Measurements from ENCODE around the gene OSBPL8.
"Not testable (repeated sequence)": the region's sequence is repeated elsewhere in the genome, so short reads cannot be mapped to it uniquely, and the experiment has no call there.

OSBPL8 gene

DNA sequence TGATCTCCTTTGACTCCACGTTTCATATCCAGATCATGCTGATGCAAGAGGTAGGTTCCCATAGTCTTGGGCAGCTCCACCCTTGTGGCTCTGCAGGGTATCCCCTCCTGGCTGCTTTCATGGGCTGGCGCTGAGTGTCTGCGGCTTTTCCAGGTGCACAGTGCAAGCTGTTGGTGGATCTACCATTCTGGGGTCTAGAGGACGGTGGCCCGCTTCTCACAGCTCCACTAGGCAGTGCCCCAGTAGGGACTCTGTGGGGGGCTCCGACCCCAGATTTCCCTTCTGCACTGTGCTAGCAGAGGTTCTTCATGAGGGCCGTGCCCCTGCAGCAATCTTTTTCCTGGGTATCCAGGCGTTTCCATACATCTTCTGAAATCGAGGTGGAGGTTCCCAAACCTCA lies 199.3 kb downstream of the OSBPL8 start:
- no peak for DNase-seq (ENCODE audit: low spot score)

DNA sequence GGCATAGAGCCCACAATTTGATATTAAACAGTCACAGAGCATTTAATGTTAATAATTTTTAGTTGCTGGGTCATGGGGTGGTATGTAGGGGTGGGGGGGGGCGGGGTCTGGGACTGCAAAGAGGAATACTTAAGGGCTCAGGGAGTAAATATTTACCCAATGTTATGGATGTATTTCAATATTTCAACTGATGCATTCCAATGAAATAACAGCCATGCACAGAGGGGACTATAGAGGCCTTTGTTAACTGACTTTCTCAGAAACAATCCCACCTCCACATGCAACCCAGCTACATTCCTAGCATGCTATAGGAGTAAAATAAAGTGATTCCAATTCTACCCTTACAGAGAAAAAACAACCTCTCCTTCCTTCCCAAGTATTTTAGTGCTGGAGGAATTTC lies 203.5 kb downstream of the OSBPL8 start:
- DNase-seq (ENCODE audit: low spot score) = no peak

DNA sequence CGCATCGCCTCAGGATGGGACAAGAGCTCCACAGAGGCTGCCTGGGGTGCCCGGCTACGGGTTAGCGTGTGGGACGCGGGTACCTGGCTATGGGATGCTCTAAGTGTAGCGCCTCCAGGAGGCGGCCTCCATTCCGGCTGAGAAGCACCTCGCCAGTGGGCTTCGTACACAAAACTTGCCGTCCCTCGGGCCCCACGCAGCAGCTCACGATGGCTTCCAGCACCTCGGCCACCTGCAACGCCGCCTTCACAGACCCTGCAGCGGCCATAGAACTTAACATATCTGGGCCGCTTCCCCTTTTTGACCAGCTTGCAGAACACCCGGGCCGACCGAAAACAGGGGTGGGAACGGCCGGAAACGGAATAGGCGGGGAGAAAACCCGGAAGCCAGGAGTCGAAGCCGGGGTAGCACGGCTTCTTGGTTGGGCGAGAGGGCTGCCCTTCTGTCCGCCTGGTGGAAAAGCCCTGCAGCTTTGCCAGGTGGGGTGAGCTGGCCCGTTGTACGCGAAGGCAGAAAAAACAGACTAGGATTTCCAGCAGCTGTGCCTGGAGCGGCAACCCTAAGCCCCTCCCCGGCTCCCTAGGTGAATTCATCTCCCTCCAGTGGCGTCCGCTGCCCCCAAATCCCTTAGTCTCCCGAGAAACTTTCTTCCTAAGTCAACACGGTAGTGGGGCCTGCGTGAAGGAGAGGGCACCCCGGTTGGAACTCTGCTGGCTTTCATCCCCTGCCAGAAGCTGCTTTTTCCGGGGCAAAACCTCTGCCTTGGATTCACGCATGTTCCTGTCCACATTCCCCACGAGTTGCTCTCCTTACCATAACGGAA lies 211.3 kb downstream of the OSBPL8 start, which contains the start of gene BBS10:
BBS10 (minus strand) TSS at position 337 of the 823 bp plus-strand sequence; CDS start at position 280, 57 bp downstream.
- peak; percentile 93 for DNase-seq (ENCODE audit: low spot score)

DNA sequence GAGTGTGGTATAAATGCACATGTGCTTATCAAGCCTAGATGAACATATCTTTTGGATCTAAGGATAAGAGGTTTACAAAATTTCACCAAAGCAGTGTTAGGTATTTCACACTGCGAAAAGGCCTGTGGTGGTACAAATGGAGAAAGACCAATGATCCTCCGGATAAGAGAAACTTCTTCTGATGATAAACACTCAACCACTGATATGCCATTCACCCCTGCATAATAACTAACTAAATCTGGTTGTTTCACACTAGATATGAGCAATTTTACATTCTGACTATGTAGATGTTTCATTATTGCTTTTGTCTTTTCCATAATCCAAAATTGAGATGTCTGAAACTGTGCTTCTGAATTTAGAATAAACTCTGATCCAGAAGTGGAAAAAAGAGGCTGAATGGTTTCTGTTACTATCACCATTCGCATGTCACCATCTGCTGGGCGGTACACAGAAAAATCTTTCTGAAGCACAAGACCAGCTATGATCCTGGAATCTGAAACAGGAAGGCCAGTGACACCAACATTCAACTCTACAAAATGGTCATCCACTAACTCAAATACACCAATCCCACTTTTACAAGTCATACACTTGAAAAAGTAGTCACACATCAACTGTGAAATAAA lies 212.7 kb downstream of the OSBPL8 start:
- peak; percentile 78 for DNase-seq (ENCODE audit: low spot score)

DNA sequence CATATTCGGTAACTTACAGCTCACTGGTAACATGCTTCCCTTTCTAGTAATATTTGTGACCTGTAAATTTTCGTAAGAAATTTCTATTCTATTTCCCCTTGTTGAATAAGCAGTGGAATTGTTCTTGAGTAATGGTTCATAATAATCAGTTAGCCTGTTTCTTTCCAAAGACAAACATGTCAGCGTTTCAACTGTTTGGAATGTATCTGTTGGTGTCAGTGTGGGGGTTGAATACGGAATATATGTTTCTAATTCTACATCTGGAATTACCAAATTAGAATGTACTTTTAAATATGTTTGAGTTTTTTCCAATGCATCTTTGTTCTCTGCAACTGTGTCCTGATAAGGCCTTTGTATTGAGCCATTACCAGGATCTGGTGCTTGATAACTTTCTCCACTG lies 213.3 kb downstream of the OSBPL8 start:
- DNase-seq (ENCODE audit: low spot score) = no peak

DNA sequence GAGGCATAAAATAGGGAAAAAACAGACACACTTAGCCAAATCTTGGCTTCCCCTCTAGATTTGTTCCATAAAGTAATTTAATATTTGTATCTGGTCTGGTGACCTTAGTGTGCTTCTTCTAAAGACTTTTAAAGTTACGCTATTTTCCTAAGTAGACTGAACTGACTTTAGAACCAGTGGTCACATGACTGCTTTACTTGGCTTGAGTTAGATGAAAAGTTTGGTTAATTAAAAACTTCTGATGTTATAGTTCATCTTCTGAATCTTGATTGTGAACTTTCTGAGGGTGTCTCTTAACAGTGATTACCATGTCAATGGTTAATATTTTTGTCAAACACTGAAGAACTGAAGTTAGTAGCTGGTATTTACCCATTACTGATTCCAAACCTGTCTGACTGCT lies 214.0 kb downstream of the OSBPL8 start:
- no peak for DNase-seq (ENCODE audit: low spot score)

DNA sequence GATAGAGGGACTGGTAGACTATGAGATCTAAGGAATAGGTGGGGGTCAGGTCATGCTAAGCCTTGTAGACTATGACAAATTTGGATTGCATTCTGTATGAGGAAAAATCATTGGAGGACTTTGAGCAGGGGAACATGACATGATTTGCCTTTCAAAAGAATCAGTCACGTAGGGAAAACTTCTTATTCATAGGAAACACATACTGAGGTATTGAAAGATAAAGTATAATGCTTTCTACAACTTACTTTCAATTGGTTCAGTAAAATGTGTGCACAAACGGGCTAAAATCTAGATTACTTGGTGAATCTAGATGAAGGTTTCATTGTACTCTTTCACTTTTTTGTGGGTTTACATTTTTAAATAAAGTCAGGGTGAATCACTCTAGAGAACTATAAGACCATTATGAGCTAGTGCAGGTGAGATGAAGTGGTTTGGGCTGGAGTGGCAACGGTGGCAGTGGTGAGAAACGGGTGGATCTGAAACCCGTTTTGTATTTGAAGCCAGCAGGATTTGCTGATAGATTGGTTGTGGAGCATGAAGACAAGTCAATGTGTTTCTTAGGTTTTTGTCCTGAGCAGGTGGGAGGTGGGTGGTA lies 218.0 kb downstream of the OSBPL8 start:
- DNase-seq (ENCODE audit: low spot score) = no peak

DNA sequence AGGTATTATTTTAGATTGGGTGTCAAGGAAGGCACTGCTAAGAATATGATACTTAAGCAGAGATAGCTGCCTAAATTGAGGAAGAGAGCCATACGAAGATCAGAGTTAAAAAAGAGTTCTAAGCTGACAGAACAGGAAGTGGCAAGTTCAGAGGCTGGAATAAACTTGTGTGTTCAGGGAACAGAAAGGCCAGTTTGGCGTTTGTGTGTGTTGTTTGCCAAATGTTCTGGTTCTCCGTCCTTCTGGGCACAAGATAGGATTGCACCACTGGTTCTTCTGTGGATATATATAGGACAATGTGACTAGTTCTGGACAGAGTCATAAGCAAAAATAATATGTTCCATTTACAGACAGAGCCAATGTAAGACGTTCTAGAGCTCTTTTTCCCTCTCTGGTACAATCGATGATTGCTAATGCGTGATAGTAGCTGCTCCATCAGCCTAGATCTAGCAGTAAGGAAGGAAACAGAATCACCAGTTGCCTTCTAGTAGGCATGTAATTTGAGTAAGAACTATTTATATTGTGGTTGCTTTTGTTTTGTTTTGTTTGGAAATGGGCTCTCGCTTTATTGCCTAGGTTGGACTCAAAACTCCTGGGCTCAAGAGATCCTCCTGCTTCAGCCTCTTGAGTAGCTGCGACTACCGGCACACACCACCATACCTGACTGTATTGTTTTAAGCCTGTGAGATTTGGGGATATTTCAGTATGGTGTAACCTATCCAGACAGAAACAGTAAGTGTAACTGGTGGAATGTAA lies 218.7 kb downstream of the OSBPL8 start:
- no peak for DNase-seq (ENCODE audit: low spot score)

DNA sequence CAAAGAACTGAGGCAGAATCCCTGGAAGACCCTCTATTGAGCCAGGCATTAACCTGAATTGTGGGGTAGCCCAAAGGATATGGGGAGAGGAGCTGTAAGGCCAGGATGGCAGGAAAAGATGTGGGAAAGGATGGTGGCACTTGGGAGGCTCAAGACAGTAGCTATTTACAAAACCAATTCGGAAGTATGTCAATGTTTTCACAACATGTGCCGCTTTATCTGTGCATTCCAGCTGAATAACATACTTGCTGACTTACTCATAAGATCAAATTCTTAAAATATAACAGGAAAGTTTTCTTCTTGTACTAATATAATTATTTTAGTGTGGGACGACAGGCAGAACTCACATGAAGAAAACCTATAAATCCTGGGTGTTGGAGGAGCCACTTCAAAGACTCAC lies 222.0 kb downstream of the OSBPL8 start:
- no peak for DNase-seq (ENCODE audit: low spot score)

DNA sequence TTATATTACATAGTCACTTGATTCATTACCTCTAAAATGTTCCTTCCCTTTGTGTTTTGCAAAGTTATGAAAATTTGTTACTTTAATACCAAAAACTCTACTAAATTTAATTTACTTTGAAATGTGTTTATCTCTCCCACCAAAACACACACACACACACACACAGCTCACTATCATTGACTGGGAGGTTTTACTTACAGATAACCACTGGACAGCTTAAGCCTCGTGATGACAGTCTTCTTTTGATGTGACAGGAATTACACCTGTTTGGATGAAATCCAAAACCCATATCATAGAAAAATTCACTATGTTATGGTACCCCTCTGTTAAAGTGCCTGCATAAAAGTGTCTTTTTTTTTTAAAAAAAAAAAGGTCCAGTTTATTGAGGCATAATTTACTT lies 227.0 kb downstream of the OSBPL8 start:
- no peak for DNase-seq (ENCODE audit: low spot score)

DNA sequence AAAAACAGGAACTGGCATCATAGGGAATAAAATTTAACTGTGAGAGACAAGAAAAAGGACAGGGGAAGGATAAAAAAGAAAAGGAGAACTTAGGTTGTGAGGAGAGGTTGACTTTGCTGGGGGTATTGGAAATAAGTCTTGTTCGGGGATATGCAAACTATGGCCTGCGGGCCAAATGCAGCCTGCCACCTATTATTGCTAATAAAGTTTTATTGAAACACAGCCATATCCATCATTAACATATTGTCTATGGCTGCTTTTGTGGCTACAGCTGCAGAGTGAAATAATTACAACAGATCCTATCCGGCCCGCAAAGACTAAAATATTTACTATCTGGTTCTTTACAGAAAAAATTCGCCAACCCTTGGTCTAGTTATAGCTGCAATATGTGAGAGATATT lies 230.0 kb downstream of the OSBPL8 start:
- DNase-seq (ENCODE audit: low spot score) = no peak

DNA sequence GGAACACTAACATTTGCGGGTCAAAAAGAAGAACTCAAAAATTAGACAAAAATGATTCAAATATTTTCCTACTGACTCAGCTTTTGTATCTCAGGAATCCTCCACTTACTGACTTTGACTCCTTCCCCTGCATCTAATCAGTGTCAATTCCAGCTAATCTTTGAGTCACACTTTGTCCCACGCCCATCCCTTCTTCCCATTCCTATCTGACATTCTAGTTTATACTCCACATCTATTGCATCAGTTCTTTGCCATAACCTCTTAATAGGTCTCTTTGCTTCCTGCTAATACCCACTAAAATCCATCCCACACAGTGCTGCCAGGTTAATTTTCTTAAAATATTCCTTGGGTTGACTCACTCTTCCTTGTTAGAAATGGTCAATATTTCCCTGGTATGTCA lies 230.4 kb downstream of the OSBPL8 start:
- peak; percentile 76 for DNase-seq (ENCODE audit: low spot score)

DNA sequence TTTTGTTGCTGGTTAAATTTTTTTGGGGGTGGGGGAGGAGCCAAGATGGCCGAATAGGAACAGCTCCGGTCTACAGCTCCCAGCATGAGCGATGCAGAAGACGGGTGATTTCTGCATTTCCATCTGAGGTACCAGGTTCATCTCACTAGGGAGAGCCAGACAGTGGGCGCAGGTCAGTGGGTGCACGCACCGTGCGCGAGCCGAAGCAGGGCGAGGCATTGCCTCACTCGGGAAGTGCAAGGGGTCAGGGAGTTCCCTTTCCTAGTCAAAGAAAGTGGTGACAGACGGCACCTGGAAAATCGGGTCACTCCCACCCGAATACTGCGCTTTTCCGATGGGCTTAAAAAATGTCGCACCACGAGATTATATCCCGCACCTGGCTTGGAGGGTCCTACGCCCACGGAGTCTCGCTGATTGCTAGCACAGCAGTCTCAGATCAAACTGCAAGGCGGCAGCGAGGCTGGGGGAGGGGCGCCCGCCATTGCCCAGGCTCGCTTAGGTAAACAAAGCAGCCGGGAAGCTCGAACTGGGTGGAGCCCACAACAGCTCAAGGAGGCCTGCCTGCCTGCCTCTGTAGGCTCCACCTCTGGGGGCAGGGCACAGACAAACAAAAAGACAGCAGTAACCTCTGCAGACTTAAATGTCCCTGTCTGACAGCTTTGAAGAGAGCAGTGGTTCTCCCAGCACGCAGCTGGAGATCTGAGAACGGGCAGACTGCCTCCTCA lies 239.8 kb downstream of the OSBPL8 start:
- not testable (repeated sequence) for DNase-seq (ENCODE audit: low spot score)

DNA sequence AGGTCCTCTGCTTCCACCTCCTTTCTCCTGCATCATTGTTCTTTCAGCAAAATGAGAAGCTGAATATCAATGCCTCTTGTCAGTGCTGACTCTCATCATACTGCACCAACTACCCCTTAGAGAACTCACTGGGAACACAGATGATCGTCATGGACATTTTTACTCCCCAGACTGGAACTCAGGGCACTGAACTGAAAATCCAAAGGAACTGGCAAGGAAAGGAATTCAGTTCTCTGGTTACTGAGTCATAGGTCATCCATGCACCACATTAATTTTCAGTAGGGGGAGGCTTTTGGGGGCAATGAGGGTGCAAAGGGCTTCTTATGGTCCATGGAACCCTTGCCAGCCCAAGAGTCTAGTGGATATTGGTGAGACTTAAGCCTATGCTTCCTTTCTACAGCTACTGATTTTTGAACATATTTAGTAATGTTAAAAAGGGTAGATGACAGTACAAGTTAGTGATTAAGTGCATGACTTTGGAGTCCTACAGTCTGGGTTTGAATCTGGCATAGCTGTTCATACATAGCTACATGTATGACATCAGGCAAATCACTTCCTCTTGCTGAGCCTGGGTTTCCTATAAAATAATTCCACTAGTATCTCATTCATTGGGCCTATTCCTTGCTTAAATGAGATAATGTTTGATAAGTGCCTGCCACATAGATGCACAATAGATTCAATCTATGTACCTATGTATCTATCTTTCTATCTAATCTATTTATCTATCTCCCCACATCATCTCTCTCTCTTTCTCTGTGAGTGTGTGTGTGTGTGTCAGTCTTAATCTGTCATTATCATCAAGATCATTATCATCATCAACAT lies 240.6 kb downstream of the OSBPL8 start:
- DNase-seq (ENCODE audit: low spot score) = no peak

DNA sequence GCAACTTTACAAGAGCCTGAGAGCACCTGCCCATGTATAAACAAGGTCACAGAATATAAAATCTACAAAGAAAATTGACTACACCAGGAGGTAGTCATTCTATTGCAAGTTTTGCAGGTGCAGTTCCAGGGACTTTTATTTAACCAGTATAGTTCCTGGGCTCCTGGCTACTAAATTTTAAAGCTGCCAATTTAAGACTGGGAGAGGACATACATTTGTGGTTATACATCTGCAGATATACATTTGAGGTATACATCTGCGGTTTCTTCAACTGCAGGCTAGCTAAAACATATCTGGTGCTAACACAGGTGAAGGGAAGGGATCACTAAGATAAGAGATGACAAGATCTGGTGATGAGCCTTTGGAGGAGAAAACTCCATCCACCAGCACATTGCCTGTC lies 241.6 kb downstream of the OSBPL8 start:
- no peak for DNase-seq (ENCODE audit: low spot score)

DNA sequence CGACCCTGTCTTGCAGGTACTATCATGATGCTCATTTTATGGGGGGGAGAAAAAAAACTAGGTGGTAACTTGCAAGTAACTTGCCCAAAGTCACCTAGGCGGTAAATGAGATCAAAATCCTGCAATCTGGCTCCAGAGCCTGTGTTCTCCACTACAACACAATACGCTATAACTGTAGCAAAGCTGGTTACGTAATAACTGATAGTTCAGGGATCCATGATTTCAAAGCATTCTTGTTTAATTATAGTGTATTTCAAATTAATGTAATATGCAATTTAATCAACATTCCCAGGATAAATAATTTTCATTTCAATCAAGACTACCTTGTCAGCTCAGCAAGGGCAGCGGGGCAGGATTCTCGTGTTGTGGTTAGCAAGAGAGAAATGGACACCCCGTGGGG lies 243.1 kb downstream of the OSBPL8 start:
- no peak for DNase-seq (ENCODE audit: low spot score)

DNA sequence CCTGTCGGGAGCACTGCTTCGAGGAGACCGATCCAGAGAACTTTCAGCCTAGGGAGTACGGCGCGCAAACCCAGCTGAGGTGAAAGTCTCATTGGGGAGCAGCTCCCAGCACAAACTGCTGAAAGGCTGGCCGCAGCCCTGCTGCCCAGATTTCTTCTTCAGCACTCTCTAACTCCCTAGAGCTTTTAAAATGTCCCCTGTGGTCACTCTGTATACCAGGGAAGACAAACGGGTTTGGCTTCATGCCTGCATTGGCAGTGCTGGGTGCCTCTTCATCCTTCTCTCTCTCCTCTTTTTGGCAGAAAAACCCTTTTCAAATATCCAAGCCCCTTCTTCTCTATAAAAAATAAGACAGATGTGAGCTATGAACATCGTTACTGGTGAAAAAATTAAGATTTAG lies 246.3 kb downstream of the OSBPL8 start:
- DNase-seq (ENCODE audit: low spot score) = no peak

DNA sequence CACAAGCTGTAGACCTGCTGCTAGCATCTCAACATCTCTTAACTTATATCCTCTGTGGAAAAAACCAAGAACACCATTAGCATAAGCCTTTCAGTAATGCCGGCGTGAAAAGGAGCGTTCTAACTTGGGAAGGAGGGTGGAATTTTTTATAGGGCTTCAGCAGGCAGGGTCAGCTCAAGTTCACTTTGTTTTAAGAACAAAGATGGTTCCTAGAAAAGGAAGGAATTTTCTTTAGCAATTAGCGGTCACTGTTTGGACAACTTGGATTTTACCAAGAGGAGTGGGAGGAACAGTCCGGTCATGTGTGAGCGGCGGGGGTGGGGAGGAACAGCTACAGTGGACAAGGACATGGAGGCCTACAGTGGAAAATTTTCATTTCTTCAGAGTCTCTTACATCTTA lies 247.3 kb downstream of the OSBPL8 start:
- DNase-seq (ENCODE audit: low spot score) = peak; percentile 70

DNA sequence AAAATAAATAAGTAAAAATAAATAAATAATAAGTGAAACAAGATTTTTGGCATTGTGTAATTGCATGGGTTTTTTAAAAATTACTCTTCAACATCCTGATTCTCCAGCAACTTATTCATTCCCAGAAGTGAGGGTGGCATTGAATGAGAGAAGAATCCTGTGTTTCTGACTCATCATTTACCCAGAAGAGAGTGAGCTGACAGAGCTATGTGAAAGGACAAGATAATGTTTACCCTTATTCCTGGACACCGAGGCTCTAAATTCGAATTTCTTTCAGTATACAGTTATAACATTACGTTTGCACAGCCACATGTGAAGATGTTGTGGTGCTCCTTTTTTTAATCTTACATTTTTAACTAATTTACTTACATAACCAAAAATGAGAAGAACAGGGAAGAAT lies 247.8 kb downstream of the OSBPL8 start:
- DNase-seq (ENCODE audit: low spot score) = peak; percentile 62

DNA sequence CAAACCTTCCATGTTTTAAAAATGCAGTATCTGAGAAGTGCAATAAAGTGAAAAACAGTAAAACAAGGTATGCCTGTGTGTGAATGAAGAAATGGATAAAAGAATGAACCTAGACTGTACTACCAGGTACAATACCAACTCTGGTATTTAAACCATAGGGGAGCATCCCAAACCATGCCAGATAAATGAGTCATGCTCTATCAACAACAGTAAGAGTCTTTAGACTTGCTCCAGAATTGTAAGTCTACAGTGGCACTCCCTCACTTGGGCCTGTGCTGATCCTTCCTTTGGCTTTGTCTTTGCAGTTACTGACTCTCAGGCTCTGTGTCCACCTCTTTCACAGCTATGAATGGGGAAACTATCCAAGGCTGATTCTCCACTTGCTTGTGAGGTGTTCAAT lies 249.5 kb downstream of the OSBPL8 start:
- DNase-seq (ENCODE audit: low spot score) = no peak

DNA sequence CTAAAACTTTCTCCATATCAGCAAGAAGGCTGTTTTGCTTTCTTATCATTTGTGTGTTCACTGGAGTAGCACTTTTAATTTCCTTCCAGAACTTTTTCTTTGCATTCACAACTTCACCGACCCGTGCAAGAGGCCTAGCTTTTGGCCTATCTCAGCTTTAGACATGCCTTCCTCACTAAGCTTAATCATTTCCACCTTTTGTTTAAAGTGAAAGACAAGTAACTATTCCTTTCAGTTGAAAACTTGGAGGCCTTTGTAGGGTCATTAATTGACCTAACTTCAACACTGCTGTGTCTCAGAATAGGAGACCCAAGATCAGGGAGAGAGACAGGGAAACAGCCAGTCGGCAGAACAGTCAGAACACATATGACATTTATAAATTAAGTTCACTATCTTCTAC lies 250.7 kb downstream of the OSBPL8 start:
- no peak for DNase-seq (ENCODE audit: low spot score)
